Measurements from ENCODE around the gene GAS7. TPM values are rescaled to one million over a fixed set of nuclear protein-coding genes. Genes with fewer than 3 reads are reported as not detected.

Gene GAS7
- total and polyA plus RNA-seq, 10 of the 15 experiments (the other 5 are each of a cell fraction or from before 2014, with no cell fraction given): 2.3 to 53.4 (median 24.0) TPM

- TF ChIP-seq ATF2 (IDR thresholded peaks at IDR 0.05; ENCODE audit: low read length) (no peak), RELB (IDR thresholded peaks at IDR 0.05; ENCODE audit: low read depth) (no peak), BCL11A (IDR thresholded peaks at IDR 0.05; ENCODE audit: low read depth, low read length) (no peak), FOXM1 (IDR thresholded peaks at IDR 0.05; ENCODE audit: low read depth, low read length) (no peak), TARDBP (IDR thresholded peaks at IDR 0.05; ENCODE audit: borderline replicate concordance) (no peak), ZNF24 (IDR thresholded peaks at IDR 0.05) (no peak), BCL3 (IDR thresholded peaks at IDR 0.05; ENCODE audit: borderline replicate concordance, insufficient read depth, low read depth, low read length, poor library complexity, severe bottlenecking) (peak; percentile 91), SREBF2 (IDR thresholded peaks at IDR 0.05; ENCODE audit: low read length) (no peak), TCF3 (IDR thresholded peaks at IDR 0.05; ENCODE audit: borderline replicate concordance, insufficient read depth, low read depth, low read length) (peak; percentile 72; the same call in 1 of the 2 replicates), SPI1 (IDR thresholded peaks at IDR 0.05; ENCODE audit: borderline replicate concordance, insufficient read depth, low read depth, low read length) (no peak), CTCF (IDR thresholded peaks at IDR 0.05 in 2 of 3, conservative IDR thresholded peaks at IDR 0.05 in 1 of 3; ENCODE audit: control insufficient read depth in 2 of 3, extremely low read depth in 1 of 3, insufficient read depth in 1 of 3, low read depth in 3 of 3, low read length in 3 of 3) (no peak), PML (IDR thresholded peaks at IDR 0.05; ENCODE audit: low read length) (no peak), ZNF622 (IDR thresholded peaks at IDR 0.05) (no peak), E2F4 (IDR thresholded peaks at IDR 0.05; ENCODE audit: low read depth, low read length) (no peak), YBX1 (IDR thresholded peaks at IDR 0.05) (no peak), WRNIP1 (IDR thresholded peaks at IDR 0.05; ENCODE audit: borderline replicate concordance, low read depth, low read length) (no peak)
Measured at GRCh38 chr17:10126276-10126615, 72.2 kb downstream of the GAS7 start (continued).
